CD4-positive, alpha-beta T cell treated with Interleukin-21 for 1 hour (primary cell): Measurements from ENCODE around the gene GGA3.
"Not testable (repeated sequence)": the region's sequence is repeated elsewhere in the genome, so short reads cannot be mapped to it uniquely, and the experiment has no call there.

Experiments used
- DNase-seq: peaks from one replicate; pipeline ENCODE4 v3.0.0-alpha.2; 2020

The GGA3 gene

DNA sequence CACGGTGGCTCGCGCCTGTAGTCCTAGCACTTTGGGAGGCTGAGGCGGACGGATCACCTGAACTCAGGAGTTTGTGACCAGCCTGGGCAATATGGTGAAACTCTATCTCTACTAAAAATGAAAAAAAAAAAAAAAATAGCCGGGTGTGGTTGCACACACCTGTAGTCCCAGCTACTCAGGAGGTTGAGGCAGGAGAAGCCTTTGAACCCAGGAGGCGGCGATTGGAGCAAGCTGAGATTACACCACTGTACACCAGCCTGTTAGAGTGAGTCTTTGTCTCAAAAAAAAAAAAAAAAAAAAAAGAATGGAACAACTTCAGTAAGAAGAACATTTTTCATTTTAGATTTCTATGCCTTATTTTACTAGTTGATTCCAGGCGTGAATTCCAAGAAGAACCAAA, 53.2 kb downstream of the GGA3 start:
- DNase-seq: no peak

DNA sequence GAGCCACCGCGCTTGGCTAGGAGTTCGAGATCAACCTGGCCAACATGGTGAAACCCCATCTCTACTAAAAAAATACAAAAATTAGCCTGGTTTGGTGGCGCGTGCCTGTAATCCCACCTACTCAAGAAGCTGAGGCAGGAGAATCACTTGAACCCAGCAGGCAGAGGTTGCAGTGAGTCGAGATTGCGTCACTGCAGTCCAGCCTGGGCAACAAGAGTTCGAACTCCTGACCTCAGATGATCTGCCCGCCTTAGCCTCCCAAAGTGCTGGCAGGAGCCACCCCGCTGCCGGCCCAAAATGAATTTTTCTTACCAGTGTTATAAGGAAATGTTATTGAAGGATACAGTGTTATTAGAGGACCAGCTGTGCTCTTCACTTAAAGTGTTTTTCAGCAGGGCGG, 53.6 kb downstream of the GGA3 start:
- no peak for DNase-seq

DNA sequence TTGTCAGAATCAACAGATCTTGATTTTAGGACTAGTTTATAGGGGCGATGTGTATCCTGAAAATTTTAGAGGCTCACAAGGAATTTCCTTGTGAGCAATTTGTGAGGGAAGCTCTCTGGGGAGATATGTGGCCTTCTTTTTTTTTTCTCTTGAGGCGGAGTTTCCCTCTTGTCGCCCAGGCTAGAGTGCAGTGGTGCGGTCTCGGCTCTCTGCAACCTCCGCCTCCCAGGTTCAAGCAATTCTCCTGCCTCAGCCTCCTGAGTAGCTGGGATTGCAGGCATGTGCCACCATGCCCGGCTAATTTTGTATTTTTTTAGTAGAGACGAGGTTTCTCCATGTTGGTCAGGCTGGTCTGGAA, 54.4 kb downstream of the GGA3 start:
- not testable (repeated sequence) for DNase-seq

DNA sequence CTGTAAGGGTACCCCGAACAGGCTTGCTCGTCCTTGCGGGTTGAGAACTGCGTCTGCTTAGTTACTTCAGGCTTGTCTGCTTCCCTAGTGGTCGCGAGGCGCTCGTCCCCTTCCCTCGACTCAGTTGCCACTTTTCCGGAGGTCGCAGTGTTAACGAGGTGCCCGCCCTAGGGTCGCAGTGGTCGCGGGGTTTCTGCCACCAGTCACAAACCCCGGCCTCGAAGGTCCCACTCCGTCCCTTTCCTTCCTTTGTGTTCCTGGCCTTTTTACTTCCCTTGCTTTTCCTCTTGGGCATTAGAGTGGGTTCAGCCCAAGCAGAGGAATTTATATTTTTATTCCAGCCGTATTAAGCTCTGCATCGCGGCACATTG, 55.6 kb downstream of the GGA3 start:
- DNase-seq: no peak

DNA sequence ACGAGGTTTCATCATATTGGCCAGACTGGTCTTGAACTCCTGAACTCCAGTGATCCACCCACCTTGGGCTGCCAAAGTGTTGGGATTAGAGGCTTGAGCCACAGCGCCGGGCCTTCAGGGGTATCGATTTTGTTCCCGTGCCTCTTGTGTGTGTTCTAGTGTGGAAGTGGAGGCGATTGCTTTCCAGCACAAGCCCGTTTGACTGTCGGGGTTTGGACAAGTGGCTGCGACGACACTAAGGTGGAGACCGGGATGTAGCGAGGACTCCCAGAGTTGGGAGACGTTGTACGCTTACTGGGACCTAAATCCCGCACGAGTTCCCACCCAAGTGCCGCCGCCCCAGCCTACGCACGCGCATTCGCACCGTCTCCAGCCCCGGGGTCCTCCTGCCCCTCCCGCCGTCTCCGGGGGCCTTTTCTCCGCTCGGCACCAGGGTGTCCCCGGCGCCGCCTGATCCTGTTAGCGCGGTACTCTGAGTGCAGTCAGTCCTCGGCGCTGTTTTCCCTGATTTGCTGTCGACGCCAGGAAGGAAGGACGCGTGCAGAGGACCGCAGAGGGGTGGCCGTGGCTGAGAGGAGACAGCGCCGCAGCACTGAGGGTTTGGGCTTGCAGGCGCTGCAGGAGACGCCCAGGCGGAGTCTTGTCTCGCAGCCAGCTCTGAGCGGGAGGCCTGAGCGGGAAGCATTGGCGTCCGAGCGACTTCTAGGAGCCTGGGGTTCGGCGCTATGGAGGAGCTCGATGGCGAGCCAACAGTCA, 56.2 kb downstream of the GGA3 start, which contains the start of gene NUP85:
Gene NUP85 (plus strand): TSS at position 643 of the 756 bp plus-strand sequence. CDS start 83 bp downstream, at position 726.
- peak; percentile 91 for DNase-seq

DNA sequence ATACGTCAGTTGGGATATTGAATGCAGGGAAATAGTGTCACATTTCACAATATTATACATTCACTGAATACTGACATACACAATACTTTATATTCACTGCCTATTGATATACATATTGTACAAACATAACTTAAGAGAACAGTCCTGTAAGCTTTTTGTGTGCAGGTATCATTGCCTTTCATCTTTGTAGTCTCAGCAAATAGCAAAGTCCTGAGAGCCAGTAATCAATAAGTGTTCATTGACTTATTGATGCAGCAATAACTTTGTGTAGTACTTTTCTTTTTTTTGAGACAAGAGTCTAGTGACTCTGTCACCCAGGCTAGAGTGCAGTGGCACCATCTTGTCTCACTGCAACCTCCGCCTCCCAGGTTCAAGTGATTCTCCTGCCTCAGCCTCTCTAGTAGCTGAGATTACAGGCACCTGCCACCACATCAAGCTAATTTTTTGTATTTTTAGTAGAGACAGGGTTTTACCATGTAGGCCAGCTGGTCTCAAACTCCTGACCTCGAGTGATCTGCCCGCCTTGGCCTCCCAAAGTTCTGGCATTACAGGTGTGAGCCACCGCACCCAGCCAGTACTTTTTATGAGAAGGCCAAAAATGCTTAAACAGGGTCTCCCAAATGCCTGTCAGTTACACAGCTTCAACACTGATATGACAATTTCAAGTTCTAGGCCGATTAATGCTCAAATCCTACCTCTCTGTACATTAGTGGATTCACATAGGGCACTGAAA, 61.4 kb downstream of the GGA3 start:
- DNase-seq: no peak

DNA sequence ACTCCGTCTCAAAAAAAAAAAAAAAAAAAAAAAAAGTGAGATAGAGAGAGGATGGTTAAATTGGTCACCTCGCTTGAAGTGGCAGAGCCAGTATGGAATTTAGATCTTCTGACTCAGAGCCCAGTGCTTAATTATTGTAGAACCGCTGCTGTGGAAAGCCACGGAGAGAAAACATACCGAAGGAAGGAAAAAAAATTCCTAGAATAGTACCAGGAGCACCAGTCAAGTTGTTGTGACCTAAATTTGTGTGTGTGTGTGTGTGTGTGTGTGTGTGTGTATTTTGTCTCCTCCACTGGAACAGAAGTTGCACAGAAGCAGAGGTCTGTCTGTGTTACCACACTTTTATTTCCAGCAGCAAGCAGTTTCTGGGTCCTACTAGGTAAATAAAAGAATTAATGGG, 66.5 kb downstream of the GGA3 start:
- no peak for DNase-seq

DNA sequence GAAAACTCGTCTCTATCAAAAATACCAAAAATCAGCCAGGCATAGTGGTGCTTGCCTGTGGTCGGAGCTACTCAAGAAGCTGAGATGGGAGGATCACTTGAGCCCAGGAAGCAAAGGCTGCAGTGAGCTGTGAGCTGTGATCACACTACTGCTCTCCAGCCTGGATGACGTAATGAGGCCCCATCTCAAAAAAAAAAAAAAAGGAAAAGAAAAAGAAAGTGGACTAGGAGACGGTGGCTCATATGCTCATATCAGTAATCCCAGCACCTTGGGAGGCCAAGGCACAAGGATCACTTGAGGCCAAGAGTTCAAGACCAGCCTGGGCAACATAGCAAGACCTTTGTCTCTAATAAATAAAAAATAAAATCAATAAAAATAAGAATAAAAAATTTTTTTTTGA, 69.8 kb downstream of the GGA3 start:
- DNase-seq: no peak

DNA sequence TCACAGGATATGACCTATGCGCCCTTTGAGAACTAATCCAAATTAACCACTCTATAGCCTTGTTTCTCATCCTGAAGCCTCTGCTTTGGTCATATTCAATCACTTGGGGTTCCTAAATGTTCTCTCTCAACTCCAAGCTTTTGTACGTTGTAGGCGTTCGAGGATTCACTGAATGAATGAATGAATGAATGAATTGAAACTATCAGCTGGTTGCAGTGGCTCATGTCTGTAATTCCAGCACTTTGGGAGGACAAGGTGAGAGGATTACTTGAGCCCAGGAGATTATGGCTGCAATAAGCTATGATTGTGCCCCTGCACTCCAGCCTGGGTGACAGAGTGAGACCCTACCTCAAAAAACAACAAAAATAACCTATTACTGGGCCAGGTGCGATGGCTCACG, 72.8 kb downstream of the GGA3 start:
- no peak for DNase-seq
